Testis (tissue), 2 donors: ENCODE results near the gene STARD5.

ENCODE experiments used
- CTCF ChIP-seq, 3 experiments: fragments of 450-650 bp in 2 of 3; fragments of 200-600 bp in 1 of 3; sonication (generic) in 1 of 3; IDR thresholded peaks; one replicate each; pipeline ENCODE4 v1.5.1; 2016 to 2019; ENCODE audit warnings: antibody characterized with exemption in 3 of 3, mild to moderate bottlenecking in 2 of 3, moderate library complexity in 1 of 3
- POLR2A ChIP-seq: fragments of 450-650 bp; IDR thresholded peaks from one replicate; pipeline ENCODE4 v1.6.1; 2017; ENCODE audit warnings: antibody characterized with exemption, mild to moderate bottlenecking, moderate library complexity

- TF ChIP-seq CTCF (IDR thresholded peaks at IDR 0.05), result no peak
- TF ChIP-seq POLR2A, result no peak
Measured at GRCh38 chr15:81310480-81310879, 13.5 kb downstream of the STARD5 start.
